HFFc6 (cell line): Measurements from ENCODE around the gene RCC2. TPM values are rescaled to one million over a fixed set of nuclear protein-coding genes. Genes with fewer than 3 reads are reported as not detected.

Experiments
- DNase-seq: peaks from one replicate; pipeline ENCODE4 v3.0.0-alpha.2; 2018
- H3K27ac Mint-ChIP-seq: 2 replicates; pipeline ENCODE4 v1.8.0; 2020; ENCODE audit warnings: mild to moderate bottlenecking, mixed read lengths
- H3K27me3 Mint-ChIP-seq: 2 replicates; pipeline ENCODE4 v1.8.0; 2021; ENCODE audit warnings: mild to moderate bottlenecking, moderate library complexity, mixed read lengths; ENCODE audit not compliant: insufficient read depth
- H3K36me3 Mint-ChIP-seq: 2 replicates; pipeline ENCODE4 v1.8.0; 2021; ENCODE audit warnings: low read depth, mixed read lengths
- H3K4me1 Mint-ChIP-seq: 2 replicates; pipeline ENCODE4 v1.8.0; 2020; ENCODE audit warnings: low read depth, mixed read lengths
- H3K4me3 Mint-ChIP-seq: 2 replicates; pipeline ENCODE4 v1.8.0; 2020; ENCODE audit warnings: mild to moderate bottlenecking, moderate library complexity, mixed read lengths
- H3K9me3 Mint-ChIP-seq: 2 replicates; pipeline ENCODE4 v1.8.0; 2020; ENCODE audit warnings: mild to moderate bottlenecking, mixed read lengths
- CTCF ChIP-seq: fragments of 200-600 bp; sonication (generic); IDR thresholded peaks from 2 replicates; pipeline ENCODE4 v1.5.0; 2021; ENCODE audit warnings: antibody characterized with exemption, mild to moderate bottlenecking
- total RNA-seq, 6 experiments: library from RNA; stranded (reverse); fragmentation: NEBNext Ultra II Directional; extraction: Animal tissue kit (Norgen Biotek cat#: 25700); gene quantifications; 2 replicates in 1 of 6; 3 replicates in 5 of 6; pipeline ENCODE4 v1.2.3, GENCODE V29; 2021

RCC2 gene
- total RNA-seq, 6 experiments from 2014 or later: 36.0 to 43.8 (median 38.0) TPM

- DNase-seq: no peak
These were observed 15.7 kb downstream of the RCC2 start for GRCh38 chr1:17423781-17424245.

GRCh38 chr1:17422461-17422860 is 17.0 kb downstream of the RCC2 start:
- peaks cover 21% of the 10 kb centered on the region for H3K4me1 Mint-ChIP-seq
- no peak for TF ChIP-seq CTCF
- peaks cover 1% of the 10 kb centered on the region for H3K27me3 Mint-ChIP-seq
- DNase-seq: no peak
- H3K4me3 Mint-ChIP-seq: no peak overlapping the region
- H3K27ac Mint-ChIP-seq: no peak overlapping the region
- no peaks in the 10 kb centered on the region for H3K9me3 Mint-ChIP-seq
- H3K36me3 Mint-ChIP-seq: peaks cover 48% of the 10 kb centered on the region

More at GRCh38 chr1:17423781-17424245, 15.7 kb downstream of the RCC2 start:
- Mint-ChIP-seq H3K4me3 (no peak overlapping the region), H3K4me1 (peaks cover 21% of the 10 kb centered on the region), H3K9me3 (no peaks in the 10 kb centered on the region), H3K27ac (peak overlapping the region; percentile 11), H3K27me3 (peaks cover 1% of the 10 kb centered on the region), H3K36me3 (peaks cover 50% of the 10 kb centered on the region)
- TF ChIP-seq CTCF: no peak

- Mint-ChIP-seq H3K27ac (no peak overlapping the region), H3K4me3 (no peak overlapping the region), H3K9me3 (no peaks in the 10 kb centered on the region), H3K27me3 (peaks cover 3% of the 10 kb centered on the region; the same call in 1 of the 2 replicates), H3K36me3 (peaks cover 54% of the 10 kb centered on the region), H3K4me1 (peaks cover 21% of the 10 kb centered on the region)
- DNase-seq: no peak
- TF ChIP-seq CTCF: no peak
These were observed 19.0 kb downstream of the RCC2 start for GRCh38 chr1:17420391-17420918.

GRCh38 chr1:17419626-17420328 is 19.7 kb downstream of the RCC2 start:
- peaks cover 3% of the 10 kb centered on the region; the same call in 1 of the 2 replicates for H3K27me3 Mint-ChIP-seq
- H3K36me3 Mint-ChIP-seq: peaks cover 51% of the 10 kb centered on the region
- DNase-seq: peak; percentile 20
- H3K27ac Mint-ChIP-seq: peak overlapping the region; percentile 40
- H3K4me1 Mint-ChIP-seq: peaks cover 21% of the 10 kb centered on the region
- H3K4me3 Mint-ChIP-seq: no peak overlapping the region
- H3K9me3 Mint-ChIP-seq: no peaks in the 10 kb centered on the region
- TF ChIP-seq CTCF: peak; percentile 99

GRCh38 chr1:17416389-17416788 is 23.1 kb downstream of the RCC2 start:
- peaks cover 5% of the 10 kb centered on the region; the same call in 1 of the 2 replicates for H3K4me1 Mint-ChIP-seq
- no peak for DNase-seq

More at GRCh38 chr1:17416389-17416788, 23.1 kb downstream of the RCC2 start:
- Mint-ChIP-seq H3K4me3 (no peak overlapping the region), H3K36me3 (peaks cover 46% of the 10 kb centered on the region), H3K27ac (no peak overlapping the region; the same call in 1 of the 2 replicates), H3K27me3 (peaks cover 2% of the 10 kb centered on the region; the same call in 1 of the 2 replicates), H3K9me3 (no peaks in the 10 kb centered on the region)
- no peak for TF ChIP-seq CTCF
